Measurements from ENCODE around the gene ORMDL1.

ORMDL1 gene

DNA sequence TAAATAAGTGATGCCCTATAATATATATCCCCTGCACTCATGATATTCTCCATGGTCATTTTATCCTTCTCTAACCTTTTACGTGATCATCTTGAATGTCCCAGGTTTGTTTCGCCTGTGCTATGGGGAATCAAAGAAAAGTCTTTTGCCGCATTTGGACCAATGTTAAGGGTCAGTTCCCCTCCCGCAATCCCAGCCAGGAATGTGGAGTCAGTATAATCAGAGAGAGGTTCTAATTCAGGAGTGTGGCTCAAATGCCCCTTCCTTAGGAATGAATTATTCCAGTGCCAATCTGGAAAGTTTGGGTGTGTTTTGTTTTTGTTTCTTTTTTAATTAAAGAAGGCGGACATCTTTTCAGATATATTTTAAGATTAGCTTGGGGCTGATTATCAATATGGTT is 41.9 kb upstream of the ORMDL1 start:
- no peak overlapping the region for H2AFZ ChIP-seq (ENCODE audit: low read depth, low read length)
- no peak overlapping the region for H3K4me2 ChIP-seq (ENCODE audit: insufficient read depth, low read length)
- H3K9ac ChIP-seq (ENCODE audit: low read depth, low read length) = no peak overlapping the region
- H3K9me3 ChIP-seq (ENCODE audit: insufficient read depth, low read length, severe bottlenecking) = no peaks in the 10 kb centered on the region
- H3K4me1 ChIP-seq (ENCODE audit: insufficient read depth, low read length) = no peaks in the 10 kb centered on the region
- no peak overlapping the region for H3K4me3 ChIP-seq (ENCODE audit: low read depth in 1 of 2, low read length in 2 of 2)
- H3K27me3 ChIP-seq (ENCODE audit: insufficient read depth, low read length, poor library complexity) = no peaks in the 10 kb centered on the region
- H3K79me2 ChIP-seq (ENCODE audit: insufficient read depth, low read length) = peaks cover 4% of the 10 kb centered on the region; the same call in 1 of the 2 replicates
- DNase-seq = no peak
- TF ChIP-seq, protein P1, sequence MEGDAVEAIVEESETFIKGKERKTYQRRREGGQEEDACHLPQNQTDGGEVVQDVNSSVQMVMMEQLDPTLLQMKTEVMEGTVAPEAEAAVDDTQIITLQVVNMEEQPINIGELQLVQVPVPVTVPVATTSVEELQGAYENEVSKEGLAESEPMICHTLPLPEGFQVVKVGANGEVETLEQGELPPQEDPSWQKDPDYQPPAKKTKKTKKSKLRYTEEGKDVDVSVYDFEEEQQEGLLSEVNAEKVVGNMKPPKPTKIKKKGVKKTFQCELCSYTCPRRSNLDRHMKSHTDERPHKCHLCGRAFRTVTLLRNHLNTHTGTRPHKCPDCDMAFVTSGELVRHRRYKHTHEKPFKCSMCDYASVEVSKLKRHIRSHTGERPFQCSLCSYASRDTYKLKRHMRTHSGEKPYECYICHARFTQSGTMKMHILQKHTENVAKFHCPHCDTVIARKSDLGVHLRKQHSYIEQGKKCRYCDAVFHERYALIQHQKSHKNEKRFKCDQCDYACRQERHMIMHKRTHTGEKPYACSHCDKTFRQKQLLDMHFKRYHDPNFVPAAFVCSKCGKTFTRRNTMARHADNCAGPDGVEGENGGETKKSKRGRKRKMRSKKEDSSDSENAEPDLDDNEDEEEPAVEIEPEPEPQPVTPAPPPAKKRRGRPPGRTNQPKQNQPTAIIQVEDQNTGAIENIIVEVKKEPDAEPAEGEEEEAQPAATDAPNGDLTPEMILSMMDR (IDR thresholded peaks at IDR 0.05; ENCODE audit: borderline replicate concordance, extremely low read depth, low read length, poor library complexity, severe bottlenecking) = no peak
- no peak for TF ChIP-seq EZH2 (IDR thresholded peaks at IDR 0.05; ENCODE audit: borderline replicate concordance, low read depth, low read length, severe bottlenecking)
- H3K27ac ChIP-seq (ENCODE audit: low read length) = no peak overlapping the region
- peaks cover 28% of the 10 kb centered on the region for H3K36me3 ChIP-seq (ENCODE audit: insufficient read depth, low read length)
- no peak for ATAC-seq (ENCODE audit: insufficient read depth, low read depth)
- no peaks in the 10 kb centered on the region for H4K20me1 ChIP-seq (ENCODE audit: insufficient read depth, low read length)

DNA sequence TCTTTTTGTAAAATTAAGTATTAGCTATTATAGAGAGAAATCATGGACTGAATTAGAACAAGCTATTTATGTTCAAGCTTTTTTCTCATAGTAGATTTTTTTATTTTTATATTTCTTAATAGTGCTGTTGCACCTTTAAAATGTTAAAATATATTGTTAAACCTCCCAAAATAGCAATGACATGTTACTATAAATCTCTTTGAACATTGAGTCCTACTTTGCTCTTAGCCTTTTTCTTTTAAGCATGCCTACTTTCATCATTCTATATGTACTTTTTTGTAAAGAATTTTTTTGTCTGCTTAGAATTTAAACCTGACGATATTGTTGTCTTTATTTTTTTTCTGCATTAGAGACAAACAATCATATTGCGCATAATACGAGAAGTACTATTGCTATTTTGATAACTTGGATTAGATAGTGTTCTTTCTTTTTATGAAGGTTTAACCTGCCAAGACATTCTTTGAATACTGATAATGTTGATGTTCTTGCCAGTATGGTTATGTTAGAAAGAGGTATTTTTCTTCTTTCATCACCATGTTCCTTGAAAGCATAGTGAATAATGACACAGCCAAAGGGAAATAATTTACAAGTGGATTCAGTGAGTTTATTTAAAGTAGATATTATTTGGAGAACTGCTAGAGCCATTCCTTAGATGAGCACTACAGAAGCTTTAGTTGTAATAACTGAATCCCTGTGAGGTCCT is 40.7 kb upstream of the ORMDL1 start:
- Histone ChIP-seq H3K4me1 (ENCODE audit: insufficient read depth, low read length) (no peaks in the 10 kb centered on the region), H3K9ac (ENCODE audit: low read depth, low read length) (no peak overlapping the region), H3K4me2 (ENCODE audit: insufficient read depth, low read length) (no peak overlapping the region), H3K9me3 (ENCODE audit: insufficient read depth, low read length, severe bottlenecking) (no peaks in the 10 kb centered on the region), H3K4me3 (ENCODE audit: low read depth in 1 of 2, low read length in 2 of 2) (no peak overlapping the region), H4K20me1 (ENCODE audit: insufficient read depth, low read length) (no peaks in the 10 kb centered on the region), H3K36me3 (ENCODE audit: insufficient read depth, low read length) (peaks cover 30% of the 10 kb centered on the region; the same call in 1 of the 2 replicates), H3K27ac (ENCODE audit: low read length) (no peak overlapping the region), H2AFZ (ENCODE audit: low read depth, low read length) (no peak overlapping the region), H3K27me3 (ENCODE audit: insufficient read depth, low read length, poor library complexity) (no peaks in the 10 kb centered on the region), H3K79me2 (ENCODE audit: insufficient read depth, low read length) (peaks cover 4% of the 10 kb centered on the region; the same call in 1 of the 2 replicates)
- no peak for TF ChIP-seq EZH2 (IDR thresholded peaks at IDR 0.05; ENCODE audit: borderline replicate concordance, low read depth, low read length, severe bottlenecking)
- TF ChIP-seq, protein P1 (IDR thresholded peaks at IDR 0.05; ENCODE audit: borderline replicate concordance, extremely low read depth, low read length, poor library complexity, severe bottlenecking) = no peak
- DNase-seq (no peak), ATAC-seq (ENCODE audit: insufficient read depth, low read depth) (no peak)

DNA sequence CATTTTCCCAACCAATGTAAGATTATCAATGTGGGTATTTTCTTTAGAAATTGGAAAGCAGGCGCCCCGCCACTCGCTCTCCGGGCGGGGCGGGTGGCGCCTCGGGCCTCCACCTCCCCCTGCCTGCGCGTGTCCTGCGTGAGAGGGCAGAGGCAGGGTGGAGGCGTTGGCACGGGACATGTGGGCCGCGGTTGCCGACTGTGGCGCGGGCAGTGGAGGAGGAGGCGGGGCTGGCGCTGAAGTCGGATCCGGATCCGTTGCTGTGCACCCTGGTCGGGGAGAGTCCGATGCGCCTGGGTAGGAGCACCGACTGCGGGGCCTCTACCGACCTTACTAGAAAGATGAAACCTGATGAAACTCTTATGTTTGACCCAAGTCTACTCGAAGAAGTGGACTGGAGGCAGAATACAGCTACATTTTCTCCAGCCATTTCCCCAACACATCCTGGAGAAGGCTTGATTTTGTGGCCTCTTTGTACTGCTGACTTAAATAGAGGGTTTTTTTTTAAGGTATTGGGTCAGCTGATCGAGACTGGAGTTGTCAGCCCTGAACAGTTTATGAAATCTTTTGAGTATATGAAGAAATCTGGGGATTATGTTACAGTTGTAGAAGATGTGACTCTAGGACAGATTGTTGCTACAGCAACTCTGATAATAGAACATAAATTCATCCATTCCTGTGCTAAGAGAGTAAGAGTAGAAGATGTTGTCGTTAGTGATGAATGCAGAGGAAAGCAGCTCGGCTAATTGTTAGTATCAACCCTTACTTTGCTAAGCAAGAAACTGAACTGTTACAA is 38.0 kb upstream of the ORMDL1 start:
- Histone ChIP-seq H3K9ac (ENCODE audit: low read depth, low read length) (no peak overlapping the region), H3K79me2 (ENCODE audit: insufficient read depth, low read length) (0 out of 2 replicates have a peak, but pooled peaks cover 2% of the 10 kb centered on the region), H3K27ac (ENCODE audit: low read length) (no peak overlapping the region), H4K20me1 (ENCODE audit: insufficient read depth, low read length) (no peaks in the 10 kb centered on the region), H3K36me3 (ENCODE audit: insufficient read depth, low read length) (peaks cover 38% of the 10 kb centered on the region; the same call in 1 of the 2 replicates), H3K4me1 (ENCODE audit: insufficient read depth, low read length) (no peaks in the 10 kb centered on the region), H3K4me2 (ENCODE audit: insufficient read depth, low read length) (no peak overlapping the region), H2AFZ (ENCODE audit: low read depth, low read length) (no peak overlapping the region), H3K4me3 (ENCODE audit: low read depth in 1 of 2, low read length in 2 of 2) (no peak overlapping the region), H3K27me3 (ENCODE audit: insufficient read depth, low read length, poor library complexity) (no peaks in the 10 kb centered on the region), H3K9me3 (ENCODE audit: insufficient read depth, low read length, severe bottlenecking) (no peaks in the 10 kb centered on the region)
- TF ChIP-seq EZH2 (IDR thresholded peaks at IDR 0.05; ENCODE audit: borderline replicate concordance, low read depth, low read length, severe bottlenecking) = no peak
- TF ChIP-seq, protein P1 (IDR thresholded peaks at IDR 0.05; ENCODE audit: borderline replicate concordance, extremely low read depth, low read length, poor library complexity, severe bottlenecking) = no peak
- DNase-seq = no peak
- no peak for ATAC-seq (ENCODE audit: insufficient read depth, low read depth)
